Lower leg skin (tissue), 4 donors: ENCODE data around the gene PCGF3. TPM values are rescaled to one million over a fixed set of nuclear protein-coding genes. Genes with fewer than 3 reads are reported as not detected.
"Not testable (repeated sequence)": the region's sequence is repeated elsewhere in the genome, so short reads cannot be mapped to it uniquely, and the experiment has no call there.

Source experiments
- DNase-seq, 2 donors: peaks; one replicate each; pipeline ENCODE4 v3.0.0-alpha.2; 2019; ENCODE audit warnings: low spot score in 2 of 2
- H3K4me3 ChIP-seq: fragments of 200-600 bp; sonication (generic); 2 replicates; pipeline ENCODE4 v1.5.1; 2017; ENCODE audit warnings: mild to moderate bottlenecking, low read depth; ENCODE audit not compliant: poor library complexity, severe bottlenecking
- CTCF ChIP-seq, 3 donors: fragments of 450-650 bp; IDR thresholded peaks; one replicate each; pipeline ENCODE4 v1.5.1; 2016; ENCODE audit warnings: antibody characterized with exemption in 3 of 3, mild to moderate bottlenecking in 3 of 3, moderate library complexity in 2 of 3
- POLR2A ChIP-seq, 2 donors: fragments of 450-650 bp; IDR thresholded peaks; one replicate each; pipeline ENCODE4 v1.6.1; 2016 to 2017; ENCODE audit warnings: antibody characterized with exemption in 2 of 2, mild to moderate bottlenecking in 1 of 2, moderate library complexity in 1 of 2
- WGBS, 2 donors: methylation state at CpG; one replicate each; pipeline ENCODE4 v1.1.5; 2018; 5-methylcytosine and 5-hydroxymethylcytosine counted together
- intact Hi-C: fragments of 100-400 bp; cut with DNase I; formaldehyde crosslinking; loops from one replicate; pipeline ENCODE4 v1.15.0; 2023; ENCODE audit warnings: low total_unique reads
- total RNA-seq, 4 donors: library from RNA; depleted of rRNA; stranded (reverse); fragments of >200 nt; gene quantifications; one replicate each; pipeline ENCODE4 v1.1.0, GENCODE V29; 2016

PCGF3 gene
- total RNA-seq, 4 donors from 2014 or later: 55.2 to 102 (median 72.3) TPM

GRCh38 chr4:751676-752075 is 46.0 kb downstream of the PCGF3 start:
- intact Hi-C loops: no loop called here
- TF ChIP-seq POLR2A (IDR thresholded peaks at IDR 0.05) (no peak), CTCF (IDR thresholded peaks at IDR 0.05) (no peak)
- 85 to 91% methylated on average over 15 of the region's 15 CpGs for WGBS, 2 donors
- H3K4me3 ChIP-seq: no peak overlapping the region
- no peak for DNase-seq

GRCh38 chr4:752196-752861 is 46.7 kb downstream of the PCGF3 start:
- H3K4me3 ChIP-seq: no peak overlapping the region
- intact Hi-C loops: no loop called here
- 93 to 95% methylated on average over 25 of the region's 25 CpGs for WGBS, 2 donors
- DNase-seq: no peak
- TF ChIP-seq POLR2A (IDR thresholded peaks at IDR 0.05): no peak
- no peak for TF ChIP-seq CTCF (IDR thresholded peaks at IDR 0.05)

DNA sequence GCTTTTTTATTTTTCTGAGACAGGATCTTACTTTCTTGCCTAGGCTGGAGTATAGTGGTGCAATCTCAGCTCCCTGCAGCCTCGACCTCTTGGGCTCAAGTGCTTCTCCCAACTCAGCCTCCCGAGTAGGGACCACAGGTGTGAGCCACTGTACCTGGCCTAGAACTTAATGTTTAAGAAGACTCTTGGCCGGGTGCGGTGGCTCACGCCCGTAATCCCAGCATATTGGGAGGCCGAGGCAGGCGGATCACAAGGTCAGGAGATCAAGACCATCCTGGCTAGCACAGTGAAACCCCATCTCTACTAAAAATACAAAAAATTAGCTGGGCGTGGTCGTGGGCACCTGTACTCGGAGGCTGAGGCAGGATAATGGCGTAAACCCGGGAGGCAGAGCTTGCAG is 47.6 kb downstream of the PCGF3 start:
- H3K4me3 ChIP-seq, DNase-seq, intact Hi-C loops: not testable (repeated sequence)
- 93 to 97% methylated on average over 13 of the region's 13 CpGs for WGBS, 2 donors

GRCh38 chr4:754221-755120 is 48.8 kb downstream of the PCGF3 start:
- intact Hi-C loops: no loop called here
- DNase-seq: no peak
- 92 to 95% methylated on average over 32 of the region's 32 CpGs for WGBS, 2 donors
- H3K4me3 ChIP-seq: no peak overlapping the region
- TF ChIP-seq POLR2A (IDR thresholded peaks at IDR 0.05): no peak
- no peak for TF ChIP-seq CTCF (IDR thresholded peaks at IDR 0.05)

- WGBS, 2 donors: 93 to 94% methylated on average over 20 of the region's 20 CpGs
- DNase-seq: no peak
- TF ChIP-seq POLR2A (IDR thresholded peaks at IDR 0.05) (no peak), CTCF (IDR thresholded peaks at IDR 0.05) (no peak)
- H3K4me3 ChIP-seq: no peak overlapping the region
- intact Hi-C loops: no loop called here
Measured at GRCh38 chr4:757111-757510, 51.5 kb downstream of the PCGF3 start.

DNA sequence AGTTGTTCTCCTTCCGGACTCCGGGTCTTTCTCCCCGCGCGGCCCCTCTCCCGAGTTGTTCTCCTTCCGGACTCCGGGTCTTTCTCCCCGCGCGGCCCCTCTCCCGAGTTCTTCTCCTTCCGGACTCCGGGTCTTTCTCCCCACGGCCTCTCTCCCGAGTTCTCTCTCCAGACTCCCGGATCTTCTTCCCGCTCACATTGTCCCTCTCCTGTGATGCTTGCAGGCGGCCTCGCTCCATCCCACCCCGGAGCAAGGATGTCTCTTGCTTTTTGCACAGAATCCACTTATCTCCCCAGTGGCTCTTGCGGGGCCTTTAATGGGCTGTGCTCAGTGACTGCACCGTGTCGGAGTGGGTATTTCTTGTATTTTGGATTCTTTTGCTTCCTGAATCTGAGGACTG is 54.2 kb downstream of the PCGF3 start:
- H3K4me3 ChIP-seq, DNase-seq, intact Hi-C loops: not testable (repeated sequence)
- WGBS, 2 donors: 86 to 87% methylated on average over 16 to 17 of the region's 24 CpGs
